GM18951 (cell line): ENCODE data around the gene SCMH1.
"Not testable (repeated sequence)": the region's sequence is repeated elsewhere in the genome, so short reads cannot be mapped to it uniquely, and the experiment has no call there.

ENCODE experiments used
- POLR2A ChIP-seq: IDR thresholded peaks from 4 replicates; pipeline ENCODE4 v1.6.1; 2011; ENCODE audit warnings: mild to moderate bottlenecking; ENCODE audit not compliant: insufficient read length, insufficient read depth; ENCODE audit errors: extremely low read depth
- in situ Hi-C: fragments of 300-500 bp; cut with MboI; formaldehyde crosslinking; loops from one replicate; pipeline ENCODE4 v1.12.0; 2022; ENCODE audit warnings: low sequenced_read_pairs, mixed read lengths, inconsistent platforms; ENCODE audit not compliant: unreplicated experiment

SCMH1 gene

GRCh38 chr1:41240781-41241353, 1.2 kb downstream of the SCMH1 start:
- in situ Hi-C loops: no loop called here

GRCh38 chr1:41239988-41240610, 2.0 kb downstream of the SCMH1 start:
- in situ Hi-C loops: no loop called here
- no peak for TF ChIP-seq POLR2A

More at GRCh38 chr1:41240781-41241353, 1.2 kb downstream of the SCMH1 start:
- no peak for TF ChIP-seq POLR2A

GRCh38 chr1:41238311-41238988, 3.7 kb downstream of the SCMH1 start:
- in situ Hi-C loops: no loop called here
- no peak for TF ChIP-seq POLR2A

- in situ Hi-C loops: no loop called here
- no peak for TF ChIP-seq POLR2A
These were observed 5.3 kb downstream of the SCMH1 start for GRCh38 chr1:41236781-41237180.

DNA sequence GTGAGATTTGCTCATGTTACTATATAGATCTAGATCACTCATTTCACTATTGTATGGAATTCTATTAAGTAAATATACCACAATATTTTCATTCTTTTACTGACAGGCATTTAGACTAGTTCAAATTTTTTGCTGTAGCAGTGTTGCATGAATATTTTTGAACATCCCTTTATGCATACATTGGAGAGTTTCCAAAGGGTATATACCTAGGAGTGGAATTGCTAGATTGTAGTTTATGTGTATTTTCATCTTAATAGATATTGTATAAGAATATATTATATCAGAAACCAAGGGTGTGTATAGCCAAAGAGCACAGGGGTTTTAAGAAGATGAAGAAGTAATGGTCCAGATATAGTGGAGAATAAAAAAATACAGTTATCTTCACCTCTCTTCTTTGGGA, 6.2 kb downstream of the SCMH1 start:
- in situ Hi-C loops: no loop called here
- no peak for TF ChIP-seq POLR2A

- TF ChIP-seq POLR2A: no peak
- in situ Hi-C loops: no loop called here
These were observed 8.4 kb downstream of the SCMH1 start for GRCh38 chr1:41233708-41234107.

- in situ Hi-C loops: no loop called here
- TF ChIP-seq POLR2A: no peak
These were observed 9.8 kb downstream of the SCMH1 start for GRCh38 chr1:41232305-41232704.

- in situ Hi-C loops: no loop called here
- no peak for TF ChIP-seq POLR2A
These were observed 11.4 kb downstream of the SCMH1 start for GRCh38 chr1:41230656-41231055.

- in situ Hi-C loops: not testable (repeated sequence)
These were observed 12.9 kb downstream of the SCMH1 start for GRCh38 chr1:41229219-41229618.

DNA sequence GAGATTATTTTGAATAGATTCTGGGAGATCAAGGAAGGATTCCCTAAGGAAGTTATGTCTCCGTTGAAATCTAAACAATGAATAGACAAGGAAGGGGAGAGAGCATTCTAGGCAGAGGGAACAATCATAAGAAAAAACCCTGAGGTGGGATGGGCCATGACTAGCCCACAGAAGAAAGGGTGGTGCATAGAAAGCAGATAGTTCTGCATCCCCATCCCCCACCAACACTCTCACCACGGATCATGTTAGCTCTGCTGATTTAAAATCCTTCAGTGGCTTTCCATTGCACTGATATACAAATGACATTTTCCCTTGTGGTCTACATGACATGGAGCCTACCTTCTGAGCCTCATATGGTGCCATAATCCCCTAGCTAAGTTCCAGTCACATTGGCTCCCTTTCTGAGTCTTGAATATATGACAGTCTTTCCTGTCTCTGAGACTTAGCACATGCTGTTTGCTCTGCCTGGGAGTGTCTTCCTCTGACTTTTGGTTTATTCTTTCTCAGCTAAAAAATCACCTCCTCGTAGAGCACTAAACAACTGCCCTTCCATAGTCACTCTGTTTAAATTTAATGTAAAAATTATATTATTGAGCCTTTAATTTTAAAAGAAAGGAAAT, 15.2 kb downstream of the SCMH1 start:
- no peak for TF ChIP-seq POLR2A
- in situ Hi-C loops: no loop called here

DNA sequence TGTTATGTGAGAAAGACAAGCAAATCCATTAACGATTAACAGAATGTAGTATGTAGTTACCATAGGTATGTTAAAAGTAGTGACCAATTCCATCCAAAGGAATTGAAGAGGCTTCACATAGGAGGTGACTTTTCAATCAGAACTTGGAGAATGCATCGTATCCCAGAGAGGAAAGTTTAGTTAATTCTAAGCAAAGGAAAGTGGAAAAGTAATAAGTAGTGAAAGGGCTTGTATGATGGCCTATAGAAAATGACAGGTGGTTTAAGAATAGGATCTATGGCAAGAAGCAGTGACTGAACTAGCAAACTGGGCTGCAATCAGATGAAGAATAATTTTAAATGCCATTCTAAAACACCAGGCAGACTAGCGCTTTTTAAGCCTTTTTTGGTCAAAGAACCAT, 16.6 kb downstream of the SCMH1 start:
- in situ Hi-C loops: no loop called here
- no peak for TF ChIP-seq POLR2A

DNA sequence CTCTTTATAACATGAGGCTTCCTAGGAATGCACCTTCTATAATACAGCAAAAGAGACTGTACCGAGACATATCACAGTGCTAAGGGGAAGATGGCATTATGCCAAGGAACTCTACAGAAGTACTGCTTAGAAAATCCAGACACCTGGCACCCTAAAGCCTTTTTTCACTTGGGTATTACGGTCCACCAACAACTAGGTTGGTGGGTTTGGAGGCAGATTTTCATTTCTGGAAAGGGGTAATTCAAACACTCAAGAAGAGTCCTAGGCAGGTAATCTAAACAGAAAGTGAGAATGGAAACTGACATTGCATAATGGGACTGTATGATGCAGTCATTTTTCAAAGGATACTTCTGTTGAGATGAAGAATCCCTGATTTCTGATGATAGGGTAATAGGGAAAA, 19.6 kb downstream of the SCMH1 start:
- in situ Hi-C loops: no loop called here
- TF ChIP-seq POLR2A: no peak

DNA sequence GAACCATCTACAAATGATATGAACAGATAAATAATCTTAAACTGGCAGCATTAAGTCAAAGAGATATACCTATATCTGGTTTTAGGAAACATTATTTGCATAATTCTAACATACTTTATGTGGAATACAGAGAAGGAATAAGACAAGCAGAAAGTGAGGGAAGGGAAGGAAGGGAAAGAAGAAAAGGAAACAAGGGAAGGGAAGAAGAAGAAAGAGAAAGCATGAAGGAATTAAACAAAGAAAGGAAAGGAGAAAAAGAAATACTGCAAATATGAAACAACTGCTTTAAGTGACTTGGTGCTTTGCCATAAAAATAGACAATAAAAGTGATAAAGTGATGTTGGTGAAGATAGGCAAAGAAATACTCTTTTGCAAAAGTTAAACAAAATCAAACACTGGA, 20.1 kb downstream of the SCMH1 start:
- TF ChIP-seq POLR2A: no peak
- in situ Hi-C loops: no loop called here

GRCh38 chr1:41218152-41218551, 24.0 kb downstream of the SCMH1 start:
- no peak for TF ChIP-seq POLR2A
- in situ Hi-C loops: no loop called here
